Upper lobe of left lung (tissue), 6 donors: ENCODE results near the gene ST6GALNAC3. TPM values are rescaled to one million over a fixed set of nuclear protein-coding genes. Genes with fewer than 3 reads are reported as not detected.

Experiments used
- ATAC-seq, 2 donors: fragments of 200-7000 bp; cut with Tn5 transposase; one replicate each; pipeline ENCODE4 v1.9.1; 2022; ENCODE audit warnings: mild to moderate bottlenecking in 2 of 2, moderate library complexity in 2 of 2; ENCODE audit not compliant: low FRiP score in 2 of 2
- DNase-seq, 2 donors: peaks; one replicate each; pipeline ENCODE4 v3.0.0-alpha.2; 2019 to 2020
- H3K27ac ChIP-seq, 4 donors: fragments of 200-600 bp; sonication (generic); one replicate each; pipeline ENCODE4 v1.5.1; 2016 to 2019
- H3K27me3 ChIP-seq, 4 donors: fragments of 200-600 bp; sonication (generic); one replicate each; pipeline ENCODE4 v1.5.1; 2017 to 2019
- H3K36me3 ChIP-seq, 4 donors: fragments of 200-600 bp; sonication (generic); one replicate each; pipeline ENCODE4 v1.5.1; 2016 to 2019
- H3K4me1 ChIP-seq, 4 donors: fragments of 200-600 bp; sonication (generic); one replicate each; pipeline ENCODE4 v1.5.1; 2018 to 2019
- H3K4me3 ChIP-seq, 4 donors: fragments of 200-600 bp; sonication (generic); one replicate each; pipeline ENCODE4 v1.5.1; 2017 to 2019; ENCODE audit warnings: mild to moderate bottlenecking in 2 of 4, moderate library complexity in 1 of 4
- H3K9me3 ChIP-seq, 4 donors: fragments of 200-600 bp; sonication (generic); one replicate each; pipeline ENCODE4 v1.5.1; 2018 to 2019
- CTCF ChIP-seq, 6 experiments: fragments of 450-650 bp in 4 of 6; fragments of 200-600 bp in 2 of 6; sonication (generic) in 2 of 6; IDR thresholded peaks; one replicate each; pipeline ENCODE4 v1.5.1; 2016 to 2019; ENCODE audit warnings: antibody characterized with exemption in 6 of 6
- EP300 ChIP-seq, 4 donors: sonication (generic); formaldehyde crosslinking; IDR thresholded peaks; one replicate each; pipeline ENCODE4 v1.5.1; 2017; ENCODE audit warnings: antibody characterized with exemption in 4 of 4, control low read depth in 2 of 4
- POLR2A ChIP-seq, 4 donors: fragments of 450-650 bp; IDR thresholded peaks; one replicate each; pipeline ENCODE4 v1.5.1; 2016 to 2017; ENCODE audit warnings: antibody characterized with exemption in 4 of 4, mild to moderate bottlenecking in 2 of 4
- POLR2AphosphoS5 ChIP-seq, 2 donors: sonication (generic); formaldehyde crosslinking; IDR thresholded peaks; one replicate each; pipeline ENCODE4 v1.5.1; 2017; ENCODE audit warnings: antibody characterized with exemption in 2 of 2
- WGBS, 2 donors: methylation state at CpG; one replicate each; pipeline ENCODE4 v1.1.5; 2017 to 2018; 5-methylcytosine and 5-hydroxymethylcytosine counted together
- total RNA-seq, 6 donors: library from RNA; depleted of rRNA in 4 of 6; stranded (reverse); fragments of >200 nt in 4 of 6; gene quantifications; one replicate each; pipeline versions ENCODE4 v1.1.0 to v1.2.1, GENCODE V29; 2016 to 2021
- donor health status: DM: no; HTN: no; CAD: no; lungs with moderate emphysema.
- donor health status: DM: no; HTN: yes; CAD: no; lungs with severe emphysema.

The ST6GALNAC3 gene
- total RNA-seq, 6 donors from 2014 or later = 5.8 to 13.1 (median 11.3) TPM

- ATAC-seq (no peak), DNase-seq (no peak)
- 77 to 83% methylated on average over 3 of the region's 3 CpGs for WGBS, 2 donors
- no peaks in the 10 kb centered on the region for H3K27me3 ChIP-seq
- H3K36me3 ChIP-seq = no peaks in the 10 kb centered on the region
- TF ChIP-seq EP300 (IDR thresholded peaks at IDR 0.05) (no peak), CTCF (IDR thresholded peaks at IDR 0.05) (no peak), POLR2AphosphoS5 (IDR thresholded peaks at IDR 0.05) (no peak), POLR2A (IDR thresholded peaks at IDR 0.05) (no peak)
- H3K4me3 ChIP-seq = no peak overlapping the region
- H3K4me1 ChIP-seq = no peaks in the 10 kb centered on the region
- no peak overlapping the region for H3K27ac ChIP-seq
- no peaks in the 10 kb centered on the region for H3K9me3 ChIP-seq
These were observed 177.9 kb downstream of the ST6GALNAC3 start for GRCh38 chr1:76252431-76252830.

- whole genome bisulfite sequencing, 2 donors = 67 to 70% methylated on average over 9 of the region's 9 CpGs
- DNase-seq = no peak
- Histone ChIP-seq H3K4me3 (no peak overlapping the region), H3K36me3 (no peaks in the 10 kb centered on the region), H3K27ac (no peak overlapping the region), H3K27me3 (no peaks in the 10 kb centered on the region), H3K4me1 (no peaks in the 10 kb centered on the region), H3K9me3 (no peaks in the 10 kb centered on the region)
- ATAC-seq = no peak
- TF ChIP-seq POLR2A (IDR thresholded peaks at IDR 0.05) (no peak), POLR2AphosphoS5 (IDR thresholded peaks at IDR 0.05) (no peak), CTCF (IDR thresholded peaks at IDR 0.05) (no peak), EP300 (IDR thresholded peaks at IDR 0.05) (no peak)
These were observed 179.8 kb downstream of the ST6GALNAC3 start for GRCh38 chr1:76254104-76255030.

GRCh38 chr1:76256289-76257223 is 182.0 kb downstream of the ST6GALNAC3 start:
- no peaks in the 10 kb centered on the region for H3K9me3 ChIP-seq
- H3K36me3 ChIP-seq = no peaks in the 10 kb centered on the region
- TF ChIP-seq POLR2A (IDR thresholded peaks at IDR 0.05) = no peak
- no peak for TF ChIP-seq EP300 (IDR thresholded peaks at IDR 0.05)
- TF ChIP-seq CTCF (IDR thresholded peaks at IDR 0.05) = no peak
- no peak for TF ChIP-seq POLR2AphosphoS5 (IDR thresholded peaks at IDR 0.05)
- peaks cover 0 to 3% (median 0%) of the 10 kb centered on the region in 4 donors for H3K4me1 ChIP-seq
- DNase-seq (no peak), ATAC-seq (no peak)
- no peak overlapping the region for H3K27ac ChIP-seq
- no peak overlapping the region for H3K4me3 ChIP-seq
- 45 to 55% methylated on average over 3 of the region's 3 CpGs for WGBS, 2 donors
- no peaks in the 10 kb centered on the region for H3K27me3 ChIP-seq

GRCh38 chr1:76257823-76258222 is 183.3 kb downstream of the ST6GALNAC3 start:
- TF ChIP-seq CTCF (IDR thresholded peaks at IDR 0.05) (no peak), POLR2AphosphoS5 (IDR thresholded peaks at IDR 0.05) (no peak), POLR2A (IDR thresholded peaks at IDR 0.05) (no peak), EP300 (IDR thresholded peaks at IDR 0.05) (no peak)
- Histone ChIP-seq H3K27me3 (no peaks in the 10 kb centered on the region), H3K9me3 (no peaks in the 10 kb centered on the region), H3K27ac (no peak overlapping the region), H3K36me3 (no peaks in the 10 kb centered on the region), H3K4me1 (peaks cover 0 to 3% (median 0%) of the 10 kb centered on the region in 4 donors), H3K4me3 (no peak overlapping the region)
- 95 to 96% methylated on average over 2 of the region's 2 CpGs for WGBS, 2 donors
- no peak for ATAC-seq
- no peak for DNase-seq
